Fibroblast of lung (primary cell): ENCODE data around the gene CASP7. TPM values are rescaled to one million over a fixed set of nuclear protein-coding genes. Genes with fewer than 3 reads are reported as not detected.

Experiments
- DNase-seq, 2 donors: peaks; one replicate each; pipeline versions ENCODE4 v3.0.0 to v3.0.0-alpha.2; 2010; ENCODE audit warnings: low read depth in 2 of 2
- H2AFZ ChIP-seq: 2 replicates; pipeline ENCODE4 v1.5.1; 2012; ENCODE audit warnings: low read length, control low read depth, inconsistent platforms
- H3K27ac ChIP-seq: 2 replicates; pipeline ENCODE4 v1.5.1; 2011; ENCODE audit warnings: low read length, control low read depth; ENCODE audit not compliant: insufficient read depth
- H3K27me3 ChIP-seq: 2 replicates; pipeline ENCODE4 v1.5.1; 2011; ENCODE audit warnings: mild to moderate bottlenecking, low read length; ENCODE audit not compliant: control insufficient read depth, insufficient read depth
- H3K36me3 ChIP-seq: 2 replicates; pipeline ENCODE4 v1.5.1; 2011; ENCODE audit warnings: low read length; ENCODE audit not compliant: control insufficient read depth, insufficient read depth
- H3K4me1 ChIP-seq: 2 replicates; pipeline ENCODE4 v1.5.1; 2011; ENCODE audit warnings: low read length; ENCODE audit not compliant: control insufficient read depth, insufficient read depth; ENCODE audit errors: extremely low read depth
- H3K4me2 ChIP-seq: 2 replicates; pipeline ENCODE4 v1.5.1; 2011; ENCODE audit warnings: low read length, control low read depth; ENCODE audit not compliant: insufficient read depth; ENCODE audit errors: extremely low read depth
- H3K4me3 ChIP-seq, 4 experiments: fragments of 200-600 bp in 1 of 4; sonication (generic) in 1 of 4; replicated peaks in 1 of 4; 2 replicates each; pipeline ENCODE4 v1.5.1; 2011 to 2016; ENCODE audit warnings: low read length in 4 of 4, low read depth in 3 of 4, mild to moderate bottlenecking in 3 of 4, control low read depth in 2 of 4, inconsistent platforms in 1 of 4, mixed read lengths in 1 of 4; ENCODE audit not compliant: insufficient read depth in 1 of 4; ENCODE audit errors: control extremely low read depth in 1 of 4
- H3K79me2 ChIP-seq: 2 replicates; pipeline ENCODE4 v1.5.1; 2012; ENCODE audit warnings: mild to moderate bottlenecking, low read length, inconsistent platforms; ENCODE audit not compliant: control insufficient read depth, insufficient read depth
- H3K9ac ChIP-seq: 2 replicates; pipeline ENCODE4 v1.5.1; 2011; ENCODE audit warnings: mild to moderate bottlenecking, low read length, control low read depth; ENCODE audit not compliant: insufficient read depth
- H3K9me3 ChIP-seq: 2 replicates; pipeline ENCODE4 v1.5.1; 2012; ENCODE audit warnings: low read depth, low read length; ENCODE audit not compliant: control insufficient read depth, insufficient read depth
- H4K20me1 ChIP-seq: 2 replicates; pipeline ENCODE4 v1.5.1; 2011; ENCODE audit warnings: low read length; ENCODE audit not compliant: control insufficient read depth, insufficient read depth; ENCODE audit errors: extremely low read depth
- CTCF ChIP-seq, 2 donors: IDR thresholded peaks in 1 of 2; conservative IDR thresholded peaks in 1 of 2; 1 replicate in 1 of 2; 2 replicates in 1 of 2; pipeline ENCODE4 v1.5.1; 2011 to 2012; ENCODE audit warnings: low read length in 2 of 2, control low read depth in 1 of 2, inconsistent platforms in 1 of 2, low read depth in 1 of 2, mild to moderate bottlenecking in 1 of 2
- EZH2 ChIP-seq: IDR thresholded peaks from 2 replicates; pipeline ENCODE4 v1.5.1; 2012; ENCODE audit warnings: low read length, control low read depth, mild to moderate bottlenecking; ENCODE audit errors: missing control alignments
- polyA plus RNA-seq, 2 donors: library from polyadenylated mRNA; depleted of rRNA in 1 of 2; stranded (reverse) in 1 of 2; unstranded in 1 of 2; fragments of >200 nt; gene quantifications; 2 replicates each; pipeline ENCODE4 v1.2.1, GENCODE V29; 2011 to 2012; ENCODE audit warnings: missing spikeins in 1 of 2
- total RNA-seq: library from RNA; depleted of rRNA; stranded (reverse); fragments of >200 nt; gene quantifications from 2 replicates; pipeline ENCODE4 v1.2.1, GENCODE V29; 2014

CASP7 gene
- total and polyA plus RNA-seq, 2 donors (not counting 1 experiment from before 2014, with no cell fraction given), result 27.0 to 28.9 TPM

GRCh38 chr10:113720386-113720785 lies 40.7 kb downstream of the CASP7 start:
- no peak overlapping the region for H3K4me3 ChIP-seq
- no peaks in the 10 kb centered on the region for H3K4me1 ChIP-seq
- H2AFZ ChIP-seq, result no peak overlapping the region
- H3K79me2 ChIP-seq, result no peaks in the 10 kb centered on the region
- no peaks in the 10 kb centered on the region for H3K9me3 ChIP-seq
- no peaks in the 10 kb centered on the region for H3K36me3 ChIP-seq
- no peak for DNase-seq
- no peak overlapping the region for H3K27ac ChIP-seq
- TF ChIP-seq CTCF (conservative IDR thresholded peaks at IDR 0.05 in 1 of 2, IDR thresholded peaks at IDR 0.05 in 1 of 2; ENCODE audit: low read depth in 1 of 2, low read length in 2 of 2) (no peak), EZH2 (no peak)
- H3K27me3 ChIP-seq, result no peaks in the 10 kb centered on the region
- H3K4me2 ChIP-seq, result no peak overlapping the region
- no peaks in the 10 kb centered on the region for H4K20me1 ChIP-seq
- no peak overlapping the region for H3K9ac ChIP-seq

- Histone ChIP-seq H3K36me3 (peaks cover 2% of the 10 kb centered on the region), H4K20me1 (no peaks in the 10 kb centered on the region), H3K79me2 (no peaks in the 10 kb centered on the region), H3K9me3 (no peaks in the 10 kb centered on the region), H3K4me3 (no peak overlapping the region), H3K4me2 (no peak overlapping the region), H3K27me3 (no peaks in the 10 kb centered on the region), H3K4me1 (no peaks in the 10 kb centered on the region), H3K9ac (no peak overlapping the region), H2AFZ (no peak overlapping the region), H3K27ac (no peak overlapping the region)
- DNase-seq, result peak in 1 of 2 donors; percentile 13
- TF ChIP-seq CTCF (conservative IDR thresholded peaks at IDR 0.05 in 1 of 2, IDR thresholded peaks at IDR 0.05 in 1 of 2; ENCODE audit: low read depth in 1 of 2, low read length in 2 of 2) (no peak), EZH2 (no peak)
These were observed 52.6 kb downstream of the CASP7 start for GRCh38 chr10:113732160-113732881.

GRCh38 chr10:113732966-113733365 lies 53.3 kb downstream of the CASP7 start:
- Histone ChIP-seq H3K79me2 (no peaks in the 10 kb centered on the region), H2AFZ (no peak overlapping the region), H4K20me1 (no peaks in the 10 kb centered on the region), H3K4me1 (no peaks in the 10 kb centered on the region), H3K36me3 (peaks cover 2% of the 10 kb centered on the region), H3K4me2 (no peak overlapping the region), H3K4me3 (no peak overlapping the region), H3K27me3 (no peaks in the 10 kb centered on the region), H3K27ac (no peak overlapping the region), H3K9ac (no peak overlapping the region), H3K9me3 (no peaks in the 10 kb centered on the region)
- DNase-seq, result no peak
- TF ChIP-seq EZH2, result no peak
- no peak for TF ChIP-seq CTCF (conservative IDR thresholded peaks at IDR 0.05 in 1 of 2, IDR thresholded peaks at IDR 0.05 in 1 of 2; ENCODE audit: low read depth in 1 of 2, low read length in 2 of 2)
